HG03432 (cell line): Measurements from ENCODE around the gene PLCB1.

Experiments used
- ATAC-seq: cut with Tn5 transposase; IDR thresholded peaks from one replicate; pipeline ENCODE4 v1.9.1; 2021; ENCODE audit warnings: mild to moderate bottlenecking, moderate library complexity; ENCODE audit not compliant: unreplicated experiment

Gene PLCB1

GRCh38 chr20:8578161-8578865 is 446.2 kb downstream of the PLCB1 start:
- ATAC-seq: no peak

- ATAC-seq: no peak
These were observed 447.0 kb downstream of the PLCB1 start for GRCh38 chr20:8579035-8579434.

- no peak for ATAC-seq
These were observed 449.5 kb downstream of the PLCB1 start for GRCh38 chr20:8581446-8582183.

GRCh38 chr20:8583012-8583565 is 451.0 kb downstream of the PLCB1 start:
- ATAC-seq: no peak

GRCh38 chr20:8583566-8584043 is 451.5 kb downstream of the PLCB1 start:
- ATAC-seq: no peak

GRCh38 chr20:8587251-8587650 is 455.2 kb downstream of the PLCB1 start:
- no peak for ATAC-seq

- ATAC-seq: peak; percentile 79
These were observed 455.7 kb downstream of the PLCB1 start for GRCh38 chr20:8587810-8588209.

- no peak for ATAC-seq
These were observed 457.9 kb downstream of the PLCB1 start for GRCh38 chr20:8589956-8590355.

GRCh38 chr20:8600910-8601541 is 469.0 kb downstream of the PLCB1 start:
- peak; percentile 13 for ATAC-seq

- ATAC-seq: peak; percentile 95
These were observed 469.5 kb downstream of the PLCB1 start for GRCh38 chr20:8601542-8601912.

GRCh38 chr20:8602389-8603116 is 470.5 kb downstream of the PLCB1 start:
- peak; percentile 87 for ATAC-seq

GRCh38 chr20:8608470-8608869 is 476.4 kb downstream of the PLCB1 start:
- ATAC-seq: no peak

GRCh38 chr20:8616792-8617191 is 484.7 kb downstream of the PLCB1 start:
- no peak for ATAC-seq

- ATAC-seq: no peak
These were observed 488.9 kb downstream of the PLCB1 start for GRCh38 chr20:8621001-8621400.

- ATAC-seq: no peak
These were observed 492.0 kb downstream of the PLCB1 start for GRCh38 chr20:8624046-8624445.

- no peak for ATAC-seq
These were observed 492.6 kb downstream of the PLCB1 start for GRCh38 chr20:8624616-8625015.

GRCh38 chr20:8627340-8628004 is 495.4 kb downstream of the PLCB1 start:
- ATAC-seq: no peak

GRCh38 chr20:8631271-8631670 is 499.2 kb downstream of the PLCB1 start:
- no peak for ATAC-seq

GRCh38 chr20:8633366-8633765 is 501.3 kb downstream of the PLCB1 start:
- ATAC-seq: no peak

GRCh38 chr20:8635048-8635572 is 503.0 kb downstream of the PLCB1 start:
- ATAC-seq: no peak
